Transverse colon (tissue), 4 donors: ENCODE measurements around the gene SNRPF. TPM values are rescaled to one million over a fixed set of nuclear protein-coding genes. Genes with fewer than 3 reads are reported as not detected.

Source experiments
- DNase-seq: peaks from one replicate; pipeline ENCODE4 v3.0.0-alpha.2; 2019
- H3K27ac ChIP-seq, 4 donors: fragments of 200-600 bp; sonication (generic); 2 replicates each; pipeline ENCODE4 v1.5.1; 2016 to 2018; ENCODE audit warnings: inconsistent platforms in 4 of 4
- H3K27me3 ChIP-seq: fragments of 200-600 bp; sonication (generic); 2 replicates; pipeline ENCODE4 v1.5.1; 2017; ENCODE audit warnings: inconsistent platforms
- H3K36me3 ChIP-seq, 4 donors: fragments of 200-600 bp; sonication (generic); 2 replicates each; pipeline ENCODE4 v1.5.1; 2017 to 2019; ENCODE audit warnings: inconsistent platforms in 4 of 4
- H3K4me1 ChIP-seq, 4 donors: fragments of 200-600 bp; sonication (generic); 2 replicates each; pipeline ENCODE4 v1.5.1; 2017 to 2020; ENCODE audit warnings: inconsistent platforms in 4 of 4
- H3K4me3 ChIP-seq, 4 donors: fragments of 200-600 bp; sonication (generic); 1 replicate in 1 of 4; 2 replicates in 3 of 4; pipeline versions ENCODE4 v1.5.1 to v1.6.1; 2017 to 2019; ENCODE audit warnings: inconsistent platforms in 4 of 4
- H3K9me3 ChIP-seq, 2 donors: fragments of 200-600 bp; sonication (generic); 2 replicates each; pipeline ENCODE4 v1.5.1; 2017 to 2019; ENCODE audit warnings: inconsistent platforms in 2 of 2
- CTCF ChIP-seq, 5 experiments: fragments of 200-600 bp in 3 of 5; fragments of 450-650 bp in 2 of 5; sonication (generic) in 3 of 5; IDR thresholded peaks; 1 replicate in 2 of 5; 2 replicates in 3 of 5; pipeline ENCODE4 v1.5.1; 2016 to 2017; ENCODE audit warnings: antibody characterized with exemption in 5 of 5, inconsistent platforms in 3 of 5, mild to moderate bottlenecking in 2 of 5, moderate library complexity in 1 of 5
- EP300 ChIP-seq: sonication (generic); formaldehyde crosslinking; IDR thresholded peaks from one replicate; pipeline ENCODE4 v1.6.1; 2017; ENCODE audit warnings: antibody characterized with exemption, low read depth
- POLR2A ChIP-seq: fragments of 450-650 bp; IDR thresholded peaks from one replicate; pipeline ENCODE4 v1.6.1; 2016; ENCODE audit warnings: antibody characterized with exemption, mild to moderate bottlenecking, moderate library complexity
- POLR2AphosphoS5 ChIP-seq, 3 donors: sonication (generic); formaldehyde crosslinking; IDR thresholded peaks; one replicate each; pipeline ENCODE4 v1.6.1; 2016; ENCODE audit warnings: antibody characterized with exemption in 3 of 3
- WGBS, 2 donors: methylation state at CpG; one replicate each; pipeline ENCODE4 v1.1.5; 2018; ENCODE audit warnings: low coverage in 1 of 2; 5-methylcytosine and 5-hydroxymethylcytosine counted together
- in situ Hi-C, 4 donors: fragments of 200-750 bp; cut with MboI; loops; one replicate each; pipeline versions ENCODE4 v1.15.0 to v1.15.1; 2017; ENCODE audit warnings: low sequenced_read_pairs in 3 of 4, low pct_ligation_motif_present in 1 of 4, low pct_unique_long_range_greater_than_20kb in 1 of 4
- intact Hi-C: fragments of 100-400 bp; cut with DNase I; formaldehyde crosslinking; loops from one replicate; pipeline ENCODE4 v1.15.1; 2023; ENCODE audit warnings: low total_unique reads
- total RNA-seq, 4 donors: library from RNA; depleted of rRNA; stranded (reverse); fragments of >200 nt; gene quantifications; one replicate each; pipeline ENCODE4 v1.1.0, GENCODE V29; 2016

The SNRPF gene
- total RNA-seq, 4 donors from 2014 or later, result 4.8 to 8.3 TPM; not detected in 2

- WGBS, 2 donors, result 98 to 100% methylated on average over 2 to 3 of the region's 3 CpGs
- Histone ChIP-seq H3K27ac (no peak overlapping the region), H3K4me1 (peaks cover 7 to 19% (median 15%) of the 10 kb centered on the region in 4 donors), H3K9me3 (no peaks in the 10 kb centered on the region), H3K4me3 (no peak overlapping the region), H3K36me3 (peaks cover 0 to 22% (median 5%) of the 10 kb centered on the region in 4 donors), H3K27me3 (no peaks in the 10 kb centered on the region)
- in situ Hi-C loops, result no loop called here
- intact Hi-C loops, result no loop called here
- no peak for DNase-seq
- TF ChIP-seq POLR2A, result no peak
- TF ChIP-seq CTCF (IDR thresholded peaks at IDR 0.05), result no peak
- TF ChIP-seq EP300, result no peak
- no peak for TF ChIP-seq POLR2AphosphoS5 (IDR thresholded peaks at IDR 0.05)
These were observed 3.3 kb downstream of the SNRPF start for GRCh38 chr12:95862038-95862437.

- H3K9me3 ChIP-seq, result no peaks in the 10 kb centered on the region
- TF ChIP-seq CTCF (IDR thresholded peaks at IDR 0.05) (no peak), EP300 (no peak), POLR2AphosphoS5 (IDR thresholded peaks at IDR 0.05) (no peak), POLR2A (no peak)
- peaks cover 7 to 14% (median 13%) of the 10 kb centered on the region in 4 donors for H3K4me1 ChIP-seq
- in situ Hi-C loops, result no loop called here
- intact Hi-C loops, result no loop called here
- no peaks in the 10 kb centered on the region for H3K27me3 ChIP-seq
- H3K4me3 ChIP-seq, result no peak overlapping the region
- no peak for DNase-seq
- no peak overlapping the region for H3K27ac ChIP-seq
- peaks cover 0 to 22% (median 5%) of the 10 kb centered on the region in 4 donors for H3K36me3 ChIP-seq
These were observed 4.6 kb downstream of the SNRPF start for GRCh38 chr12:95863337-95863736.

GRCh38 chr12:95870897-95871296 is 12.1 kb downstream of the SNRPF start:
- 88 to 96% methylated on average over 4 of the region's 4 CpGs for WGBS, 2 donors
- H3K9me3 ChIP-seq, result no peaks in the 10 kb centered on the region
- H3K36me3 ChIP-seq, result no peaks in the 10 kb centered on the region
- no peak for TF ChIP-seq POLR2AphosphoS5 (IDR thresholded peaks at IDR 0.05)
- no peak for TF ChIP-seq EP300
- TF ChIP-seq POLR2A, result no peak
- TF ChIP-seq CTCF (IDR thresholded peaks at IDR 0.05), result no peak
- no peak for DNase-seq
- in situ Hi-C loops (no loop called here), intact Hi-C loops (no loop called here)
- H3K4me1 ChIP-seq, result no peaks in the 10 kb centered on the region
- H3K27ac ChIP-seq, result no peak overlapping the region
- no peaks in the 10 kb centered on the region for H3K27me3 ChIP-seq
- no peak overlapping the region for H3K4me3 ChIP-seq

- WGBS, 2 donors, result 75 to 87% methylated on average over 2 to 4 of the region's 4 CpGs
- in situ Hi-C loops, result no loop called here
These were observed 15.7 kb downstream of the SNRPF start for GRCh38 chr12:95874452-95874851.

More at GRCh38 chr12:95874452-95874851, 15.7 kb downstream of the SNRPF start:
- intact Hi-C loops, result no loop called here
- H3K36me3 ChIP-seq, result no peaks in the 10 kb centered on the region
- no peaks in the 10 kb centered on the region for H3K27me3 ChIP-seq
- TF ChIP-seq POLR2A (no peak), EP300 (no peak), POLR2AphosphoS5 (IDR thresholded peaks at IDR 0.05) (no peak), CTCF (IDR thresholded peaks at IDR 0.05) (no peak)
- no peak overlapping the region for H3K4me3 ChIP-seq
- H3K27ac ChIP-seq, result no peak overlapping the region
- no peaks in the 10 kb centered on the region for H3K9me3 ChIP-seq
- no peak for DNase-seq
- H3K4me1 ChIP-seq, result no peaks in the 10 kb centered on the region
